Neural cell (in vitro differentiated cells): ENCODE results near the gene ATF6.

ENCODE experiments used
- EP300 ChIP-seq: fragments of 450-650 bp; conservative IDR thresholded peaks from 2 replicates; pipeline ENCODE4 v1.6.1; 2014; ENCODE audit warnings: antibody characterized with exemption, mild to moderate bottlenecking, moderate library complexity; ENCODE audit not compliant: poor library complexity, severe bottlenecking
- EZH2 ChIP-seq: fragments of 200-600, 300-800 bp; shearing (Covaris generic), sonication (generic); IDR thresholded peaks from 2 replicates; pipeline ENCODE4 v1.6.1; 2014; ENCODE audit warnings: antibody characterized with exemption, low read length, borderline replicate concordance, mild to moderate bottlenecking; ENCODE audit not compliant: insufficient read depth, poor library complexity, severe bottlenecking
- POLR2AphosphoS5 ChIP-seq: IDR thresholded peaks from 2 replicates; pipeline ENCODE4 v1.6.1; 2012
- RAD21 ChIP-seq: fragments of 450-650 bp; conservative IDR thresholded peaks from 2 replicates; pipeline ENCODE4 v1.6.1; 2014; ENCODE audit warnings: antibody characterized with exemption, mild to moderate bottlenecking, moderate library complexity
- SMC3 ChIP-seq: fragments of 450-650 bp; conservative IDR thresholded peaks from 2 replicates; pipeline ENCODE4 v1.6.1; 2014; ENCODE audit warnings: antibody characterized with exemption, mild to moderate bottlenecking, moderate library complexity; ENCODE audit not compliant: poor library complexity
- TF ChIP-seq, protein P1 (sequence below): fragments of 450-650 bp; IDR thresholded peaks from 2 replicates; pipeline ENCODE4 v1.5.1; 2014; ENCODE audit warnings: antibody characterized with exemption, mild to moderate bottlenecking, moderate library complexity; ENCODE audit not compliant: poor library complexity, severe bottlenecking

DNA sequence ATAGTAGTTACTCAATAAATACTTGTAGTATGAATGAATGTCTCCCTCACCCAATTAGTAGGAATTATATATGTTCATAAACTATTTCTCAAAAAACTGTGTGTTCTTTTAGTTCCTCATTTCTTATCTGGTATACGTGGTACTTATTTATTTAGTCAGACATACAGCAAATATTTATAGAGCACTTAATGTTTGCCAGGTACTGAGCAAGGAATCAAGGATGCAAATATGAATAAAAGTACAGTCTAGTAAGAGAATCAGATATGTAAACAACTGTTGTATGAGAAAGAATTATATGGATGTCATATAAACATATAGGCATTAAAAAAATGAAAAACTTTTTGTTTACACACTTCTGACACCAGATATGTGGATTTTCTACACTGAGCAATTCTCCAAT lies 58.5 kb downstream of the ATF6 start:
- TF ChIP-seq, protein P1, sequence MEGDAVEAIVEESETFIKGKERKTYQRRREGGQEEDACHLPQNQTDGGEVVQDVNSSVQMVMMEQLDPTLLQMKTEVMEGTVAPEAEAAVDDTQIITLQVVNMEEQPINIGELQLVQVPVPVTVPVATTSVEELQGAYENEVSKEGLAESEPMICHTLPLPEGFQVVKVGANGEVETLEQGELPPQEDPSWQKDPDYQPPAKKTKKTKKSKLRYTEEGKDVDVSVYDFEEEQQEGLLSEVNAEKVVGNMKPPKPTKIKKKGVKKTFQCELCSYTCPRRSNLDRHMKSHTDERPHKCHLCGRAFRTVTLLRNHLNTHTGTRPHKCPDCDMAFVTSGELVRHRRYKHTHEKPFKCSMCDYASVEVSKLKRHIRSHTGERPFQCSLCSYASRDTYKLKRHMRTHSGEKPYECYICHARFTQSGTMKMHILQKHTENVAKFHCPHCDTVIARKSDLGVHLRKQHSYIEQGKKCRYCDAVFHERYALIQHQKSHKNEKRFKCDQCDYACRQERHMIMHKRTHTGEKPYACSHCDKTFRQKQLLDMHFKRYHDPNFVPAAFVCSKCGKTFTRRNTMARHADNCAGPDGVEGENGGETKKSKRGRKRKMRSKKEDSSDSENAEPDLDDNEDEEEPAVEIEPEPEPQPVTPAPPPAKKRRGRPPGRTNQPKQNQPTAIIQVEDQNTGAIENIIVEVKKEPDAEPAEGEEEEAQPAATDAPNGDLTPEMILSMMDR = no peak
- no peak for TF ChIP-seq EZH2
- no peak for TF ChIP-seq SMC3
- no peak for TF ChIP-seq POLR2AphosphoS5
- no peak for TF ChIP-seq RAD21
- TF ChIP-seq EP300 = no peak
